Measurements from ENCODE around the gene COA1. TPM values are rescaled to one million over a fixed set of nuclear protein-coding genes. Genes with fewer than 3 reads are reported as not detected.

The COA1 gene
- total RNA-seq, 4 donors from 2014 or later, result 20.6 to 48.9 (median 33.2) TPM

GRCh38 chr7:43619213-43620012, 109.9 kb downstream of the COA1 start:
- Histone ChIP-seq H3K27ac (no peak overlapping the region), H3K4me1 (no peaks in the 10 kb centered on the region), H3K36me3 (peaks cover 0 to 32% of the 10 kb centered on the region in 2 donors), H3K4me3 (no peak overlapping the region), H3K27me3 (no peaks in the 10 kb centered on the region), H3K9me3 (no peaks in the 10 kb centered on the region)
- TF ChIP-seq POLR2A (IDR thresholded peaks at IDR 0.05) (no peak), CTCF (IDR thresholded peaks at IDR 0.05) (no peak), POLR2AphosphoS5 (IDR thresholded peaks at IDR 0.05) (no peak), EP300 (IDR thresholded peaks at IDR 0.05) (no peak)
- 82 to 94% methylated on average over 4 of the region's 4 CpGs for WGBS, 2 donors (ENCODE audit: low coverage in 1 of 2)
- ATAC-seq, result no peak

- no peaks in the 10 kb centered on the region for H3K9me3 ChIP-seq
- peaks cover 0 to 6% (median 0%) of the 10 kb centered on the region in 3 donors for H3K4me1 ChIP-seq
- no peak for ATAC-seq
- no peak overlapping the region for H3K27ac ChIP-seq
- no peaks in the 10 kb centered on the region for H3K27me3 ChIP-seq
- H3K4me3 ChIP-seq, result no peak overlapping the region
- TF ChIP-seq POLR2AphosphoS5 (IDR thresholded peaks at IDR 0.05) (no peak), CTCF (IDR thresholded peaks at IDR 0.05) (no peak), EP300 (IDR thresholded peaks at IDR 0.05) (no peak), POLR2A (IDR thresholded peaks at IDR 0.05) (no peak)
- H3K36me3 ChIP-seq, result peaks cover 0 to 28% of the 10 kb centered on the region in 2 donors
- 56 to 89% methylated on average over 3 to 4 of the region's 4 CpGs for WGBS, 2 donors (ENCODE audit: low coverage in 1 of 2)
Observed at GRCh38 chr7:43618073-43618472, 111.2 kb downstream of the COA1 start.

GRCh38 chr7:43616977-43617376, 112.3 kb downstream of the COA1 start:
- no peak for TF ChIP-seq POLR2AphosphoS5 (IDR thresholded peaks at IDR 0.05)
- TF ChIP-seq CTCF (IDR thresholded peaks at IDR 0.05), result no peak
- TF ChIP-seq POLR2A (IDR thresholded peaks at IDR 0.05), result no peak
- no peak for TF ChIP-seq EP300 (IDR thresholded peaks at IDR 0.05)
- peaks cover 0 to 28% of the 10 kb centered on the region in 2 donors for H3K36me3 ChIP-seq
- 95 to 100% methylated on average over 1 to 4 of the region's 4 CpGs for whole genome bisulfite sequencing, 2 donors (ENCODE audit: low coverage in 1 of 2)
- no peaks in the 10 kb centered on the region for H3K9me3 ChIP-seq
- H3K27ac ChIP-seq, result no peak overlapping the region
- peaks cover 0 to 17% (median 7%) of the 10 kb centered on the region in 3 donors for H3K4me1 ChIP-seq
- no peak for ATAC-seq
- H3K27me3 ChIP-seq, result no peaks in the 10 kb centered on the region
- H3K4me3 ChIP-seq, result no peak overlapping the region

GRCh38 chr7:43615558-43616145, 113.7 kb downstream of the COA1 start:
- no peak for TF ChIP-seq POLR2A (IDR thresholded peaks at IDR 0.05)
- TF ChIP-seq POLR2AphosphoS5 (IDR thresholded peaks at IDR 0.05), result no peak
- TF ChIP-seq EP300 (IDR thresholded peaks at IDR 0.05), result no peak
- no peak for TF ChIP-seq CTCF (IDR thresholded peaks at IDR 0.05)
- peaks cover 0 to 19% of the 10 kb centered on the region in 2 donors for H3K36me3 ChIP-seq
- 78% methylated on average over 7 of the region's 7 CpGs for WGBS, 2 donors (ENCODE audit: low coverage in 1 of 2)
- no peak overlapping the region for H3K27ac ChIP-seq
- no peaks in the 10 kb centered on the region for H3K9me3 ChIP-seq
- peaks cover 0 to 26% (median 9%) of the 10 kb centered on the region in 3 donors for H3K4me1 ChIP-seq
- no peaks in the 10 kb centered on the region for H3K27me3 ChIP-seq
- no peak overlapping the region for H3K4me3 ChIP-seq
- no peak for ATAC-seq

Measured in gastroesophageal sphincter (tissue), 4 donors.